ENCODE measurements around the gene HSD17B1.
"Not testable (repeated sequence)": the region's sequence is repeated elsewhere in the genome, so short reads cannot be mapped to it uniquely, and the experiment has no call there.

Gene HSD17B1

GRCh38 chr17:42548070-42548837 is 4.5 kb upstream of the HSD17B1 start:
- peak; percentile 75 for DNase-seq

DNA sequence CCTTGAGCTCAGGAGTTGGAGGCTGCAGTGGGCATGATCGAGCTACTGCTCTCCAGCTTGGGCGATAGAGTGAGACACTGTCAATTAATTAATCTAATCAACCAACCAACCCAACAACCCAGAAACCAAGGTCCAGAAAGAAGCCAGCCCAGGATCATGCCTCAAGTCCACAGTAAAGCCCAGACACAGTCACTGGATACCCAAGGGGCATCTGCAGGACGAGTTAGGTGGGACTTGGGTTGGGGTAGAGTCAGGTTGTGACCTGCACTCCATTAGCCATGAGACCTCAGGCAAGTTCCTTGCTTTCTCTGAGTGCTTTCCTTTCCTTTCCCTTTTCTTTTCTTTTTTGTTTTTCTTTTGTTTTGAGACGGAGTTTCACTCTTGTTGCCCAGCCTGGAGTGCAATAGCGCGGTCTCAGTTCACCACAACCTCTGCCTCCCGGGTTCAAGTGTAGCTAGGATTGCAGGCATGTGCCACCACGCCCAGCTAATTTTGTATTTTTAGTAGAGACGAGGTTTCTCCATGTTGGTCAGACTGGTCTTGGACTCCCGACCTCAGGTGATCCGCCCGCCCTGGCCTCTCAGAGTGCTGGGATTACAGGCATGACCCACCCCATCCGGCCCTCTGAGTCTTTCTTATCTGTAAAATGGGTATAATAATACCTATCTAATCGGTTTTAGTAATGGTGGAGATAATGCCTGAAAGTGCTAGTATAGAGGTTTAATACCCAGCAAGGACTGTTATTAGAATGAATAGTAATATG is 3.5 kb upstream of the HSD17B1 start:
- DNase-seq: no peak

DNA sequence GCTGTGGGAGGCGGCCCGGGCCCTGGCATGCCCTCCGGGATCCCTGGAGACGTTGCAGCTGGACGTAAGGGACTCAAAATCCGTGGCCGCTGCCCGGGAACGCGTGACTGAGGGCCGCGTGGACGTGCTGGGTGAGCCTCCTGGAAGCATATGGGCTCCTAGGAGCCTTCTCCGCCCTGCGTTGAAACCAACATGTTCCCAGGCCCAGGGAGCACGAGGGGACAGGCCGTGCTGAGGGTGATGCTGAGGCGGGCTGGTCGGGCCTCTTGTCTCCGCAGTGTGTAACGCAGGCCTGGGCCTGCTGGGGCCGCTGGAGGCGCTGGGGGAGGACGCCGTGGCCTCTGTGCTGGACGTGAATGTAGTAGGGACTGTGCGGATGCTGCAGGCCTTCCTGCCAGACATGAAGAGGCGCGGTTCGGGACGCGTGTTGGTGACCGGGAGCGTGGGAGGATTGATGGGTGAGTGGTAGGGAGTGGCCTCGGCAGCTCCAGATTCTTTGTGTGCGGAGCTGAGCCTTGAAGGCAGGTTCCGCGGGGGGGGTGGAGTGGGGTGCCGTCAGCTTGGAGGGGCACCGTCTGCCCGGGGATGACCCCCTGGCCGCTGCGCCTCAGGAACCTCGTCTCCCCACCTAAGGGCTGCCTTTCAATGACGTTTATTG is 567 bp downstream of the HSD17B1 start:
- DNase-seq: no peak

DNA sequence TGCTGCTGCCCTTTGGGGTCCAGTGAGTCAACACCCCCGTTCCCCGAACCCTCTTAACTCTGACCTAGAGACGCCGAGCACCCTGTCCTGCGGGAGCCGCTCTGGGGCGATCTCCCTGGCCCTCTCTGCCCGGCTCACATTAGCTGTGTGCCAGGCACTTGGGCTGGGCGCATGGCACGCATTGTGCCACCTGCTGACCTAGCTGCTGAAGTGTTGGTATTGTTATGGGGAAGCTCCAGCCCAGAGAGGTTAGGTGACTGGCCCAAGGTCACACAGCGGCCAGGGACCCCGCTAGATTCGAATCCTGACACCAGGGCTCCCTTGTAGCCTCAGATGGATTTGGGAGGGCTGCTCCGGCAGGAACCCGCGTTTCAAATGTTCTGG is 1.1 kb downstream of the HSD17B1 start:
- DNase-seq: peak; percentile 16

DNA sequence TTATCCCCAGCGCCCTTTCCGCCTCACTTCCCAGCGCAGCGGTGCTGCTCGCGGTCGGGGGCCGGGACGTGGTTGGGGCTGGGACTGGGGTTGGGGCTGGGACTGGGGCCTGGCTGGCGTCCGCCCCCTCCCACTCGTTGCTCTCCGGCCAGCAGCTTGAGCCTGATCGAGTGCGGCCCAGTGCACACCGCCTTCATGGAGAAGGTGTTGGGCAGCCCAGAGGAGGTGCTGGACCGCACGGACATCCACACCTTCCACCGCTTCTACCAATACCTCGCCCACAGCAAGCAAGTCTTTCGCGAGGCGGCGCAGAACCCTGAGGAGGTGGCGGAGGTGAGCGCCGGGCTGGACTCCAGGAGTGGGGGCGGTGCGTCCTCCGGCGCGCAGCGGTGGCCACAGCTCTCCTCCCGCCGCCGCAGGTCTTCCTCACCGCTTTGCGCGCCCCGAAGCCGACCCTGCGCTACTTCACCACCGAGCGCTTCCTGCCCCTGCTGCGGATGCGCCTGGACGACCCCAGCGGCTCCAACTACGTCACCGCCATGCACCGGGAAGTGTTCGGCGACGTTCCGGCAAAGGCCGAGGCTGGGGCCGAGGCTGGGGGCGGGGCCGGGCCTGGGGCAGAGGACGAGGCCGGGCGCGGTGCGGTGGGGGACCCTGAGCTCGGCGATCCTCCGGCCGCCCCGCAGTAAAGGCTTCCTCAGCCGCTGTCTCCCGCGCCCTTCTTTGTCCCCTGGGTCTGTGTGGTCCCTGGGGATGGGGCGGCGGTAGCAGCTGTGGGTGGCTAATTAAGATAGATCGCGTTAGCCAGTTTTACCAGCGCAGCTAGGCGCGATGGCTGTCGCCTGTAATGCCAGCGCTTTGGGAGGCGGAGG is 1.8 kb downstream of the HSD17B1 start:
- peak; percentile 66 for DNase-seq

DNA sequence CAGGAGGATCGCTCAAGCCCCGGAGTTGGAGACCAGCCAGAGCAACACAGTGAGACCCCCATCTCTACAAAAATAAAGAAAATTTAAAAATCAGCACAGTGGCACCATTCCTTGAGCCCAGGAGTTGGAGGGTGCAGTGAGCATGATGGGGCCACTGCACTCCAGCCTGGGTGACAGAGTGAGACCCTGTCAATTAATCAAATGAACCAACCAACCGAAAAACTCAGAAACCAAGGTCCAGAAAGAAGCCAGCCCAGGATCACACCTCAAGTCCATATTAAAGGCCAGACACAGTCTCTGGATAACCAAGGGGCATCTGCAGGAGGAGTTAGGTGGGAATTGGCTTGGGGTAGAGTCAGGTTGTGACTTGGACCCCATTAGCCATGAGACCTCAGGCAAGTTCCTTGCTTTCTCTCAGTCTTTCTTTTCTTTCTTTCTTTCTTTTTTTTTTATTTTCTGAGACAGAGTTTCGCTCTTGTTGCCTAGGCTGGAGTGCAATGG is 2.4 kb downstream of the HSD17B1 start:
- DNase-seq: no peak

DNA sequence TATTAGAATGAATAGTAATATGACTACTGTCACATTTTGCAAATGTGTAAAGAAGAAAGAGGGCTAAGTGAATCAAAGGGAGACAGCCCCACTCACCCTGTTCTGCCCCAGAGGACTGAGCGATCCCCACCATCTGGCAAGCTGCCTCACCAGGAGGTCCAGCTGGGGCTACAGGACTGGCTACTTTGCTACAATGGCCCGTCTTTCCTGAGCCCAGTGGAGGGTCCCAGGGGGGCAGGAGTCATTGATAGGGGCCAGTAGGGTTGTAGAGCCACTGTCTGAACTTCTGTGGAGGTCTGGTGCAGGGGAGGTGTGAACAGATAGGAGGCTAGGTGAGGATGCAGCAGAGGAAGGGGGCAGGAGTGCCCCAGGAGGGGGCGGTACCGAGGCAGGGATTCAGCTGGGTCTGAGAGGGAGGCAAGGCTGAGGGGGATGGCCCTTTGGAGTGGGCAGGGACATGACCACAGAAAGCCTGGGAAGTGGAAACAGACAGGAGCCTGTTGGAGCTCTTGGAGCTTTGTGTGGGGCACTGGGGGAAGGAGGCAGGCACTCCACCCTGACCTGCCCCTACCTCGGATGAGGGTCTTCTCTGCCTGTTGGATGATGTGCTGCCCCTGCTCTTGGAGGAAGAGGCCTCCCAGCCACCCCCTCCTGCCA is 3.4 kb downstream of the HSD17B1 start:
- not testable (repeated sequence) for DNase-seq

- no peak for DNase-seq
Observed at GRCh38 chr17:42559075-42559474, 6.4 kb downstream of the HSD17B1 start.

GRCh38 chr17:42560246-42560645 is 7.5 kb downstream of the HSD17B1 start:
- no peak for DNase-seq

GRCh38 chr17:42561897-42562387 is 9.2 kb downstream of the HSD17B1 start, which contains the start of gene COASY:
COASY (plus strand) TSS chr17:42562148; CDS start chr17:42562623, 475 bp downstream.
- peak; percentile 90 for DNase-seq

- no peak for DNase-seq
Observed at GRCh38 chr17:42562388-42563142, 9.8 kb downstream of the HSD17B1 start.

DNA sequence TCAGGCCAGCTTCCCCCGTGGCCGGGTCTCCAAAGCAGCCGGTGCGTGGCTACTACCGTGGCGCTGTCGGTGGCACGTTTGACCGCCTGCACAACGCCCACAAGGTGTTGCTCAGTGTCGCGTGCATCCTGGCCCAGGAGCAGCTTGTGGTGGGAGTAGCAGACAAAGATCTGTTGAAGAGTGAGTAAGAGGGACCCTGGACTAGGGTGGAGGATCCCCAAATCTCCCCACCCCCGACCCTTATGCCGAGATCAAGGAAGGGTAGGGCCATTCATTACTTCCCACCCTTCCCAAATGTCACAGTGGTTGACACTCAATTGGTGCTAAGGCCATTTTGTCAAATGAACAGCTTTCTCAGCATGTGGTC is 10.4 kb downstream of the HSD17B1 start:
- DNase-seq: no peak

DNA sequence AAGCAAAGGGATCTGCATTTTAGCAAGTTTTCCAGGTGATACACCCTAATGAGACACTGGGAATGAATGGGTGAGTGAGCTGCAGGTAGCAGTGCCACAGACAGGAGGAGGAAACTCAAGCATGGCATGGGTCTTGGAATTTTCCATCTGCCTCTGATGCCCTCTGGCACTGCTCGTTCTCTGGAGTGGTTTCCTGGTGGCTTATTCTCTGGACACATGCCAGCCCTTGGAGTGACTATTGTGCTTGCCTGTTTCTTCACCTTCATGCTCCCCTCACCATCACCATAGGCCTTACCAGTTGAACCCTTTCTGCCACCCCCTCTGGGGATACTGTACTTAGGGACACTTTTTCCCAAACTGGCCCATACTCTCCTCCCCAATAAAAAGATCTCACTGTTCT is 10.8 kb downstream of the HSD17B1 start:
- no peak for DNase-seq

- DNase-seq: no peak
Observed at GRCh38 chr17:42563950-42564349, 11.2 kb downstream of the HSD17B1 start.

DNA sequence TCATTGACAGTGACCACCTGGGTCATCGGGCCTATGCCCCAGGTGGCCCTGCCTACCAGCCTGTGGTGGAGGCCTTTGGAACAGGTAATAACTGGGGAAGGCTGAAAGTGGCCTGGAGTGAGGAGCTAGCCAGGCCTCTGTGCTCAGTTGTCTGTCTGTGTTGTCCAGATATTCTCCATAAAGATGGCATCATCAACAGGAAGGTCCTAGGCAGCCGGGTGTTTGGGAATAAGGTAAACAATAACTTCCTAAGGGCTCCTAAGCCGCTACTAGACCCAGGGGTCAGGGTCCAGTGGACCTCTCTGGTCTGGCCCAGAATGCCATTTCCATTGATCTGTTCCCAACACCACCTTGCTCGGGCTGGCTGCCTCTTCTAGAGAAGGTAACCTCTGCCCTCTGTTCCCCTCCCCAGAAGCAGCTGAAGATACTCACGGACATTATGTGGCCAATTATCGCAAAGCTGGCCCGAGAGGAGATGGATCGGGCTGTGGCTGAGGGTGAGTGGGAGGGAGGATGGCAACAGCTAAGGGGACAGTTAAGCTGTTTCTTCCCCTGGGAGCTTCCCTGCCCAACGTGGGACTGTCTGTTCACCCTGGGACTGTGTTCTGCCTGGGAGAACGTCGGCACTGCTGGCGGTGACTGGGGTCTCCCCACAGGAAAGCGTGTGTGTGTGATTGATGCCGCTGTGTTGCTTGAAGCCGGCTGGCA is 12.2 kb downstream of the HSD17B1 start:
- DNase-seq: no peak

DNA sequence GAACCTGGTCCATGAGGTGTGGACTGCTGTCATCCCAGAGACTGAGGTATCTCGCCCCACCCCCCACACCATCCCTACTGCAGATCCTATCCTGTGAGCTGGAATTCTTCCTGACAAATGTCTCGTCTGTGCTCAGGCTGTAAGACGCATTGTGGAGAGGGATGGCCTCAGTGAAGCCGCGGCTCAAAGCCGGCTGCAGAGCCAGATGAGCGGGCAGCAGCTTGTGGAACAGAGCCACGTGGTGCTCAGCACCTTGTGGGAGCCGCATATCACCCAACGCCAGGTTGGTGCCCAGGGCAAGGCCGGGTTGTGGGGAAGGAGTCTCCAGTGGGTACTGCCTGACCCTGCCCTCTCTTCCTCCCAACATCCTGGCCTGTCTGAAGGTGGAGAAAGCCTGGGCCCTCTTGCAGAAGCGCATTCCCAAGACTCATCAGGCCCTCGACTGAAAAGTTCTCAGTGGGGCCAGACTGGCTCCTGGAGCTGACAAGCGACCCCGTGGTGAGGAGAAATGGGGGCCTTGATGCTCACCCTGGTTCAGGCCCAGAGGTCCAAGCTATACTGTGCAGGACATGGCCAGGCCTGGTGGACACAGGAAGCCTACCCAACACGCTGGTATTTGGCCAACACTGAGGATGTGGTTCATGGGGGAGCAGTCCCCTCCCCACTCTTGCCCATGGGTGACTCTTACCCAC is 12.9 kb downstream of the HSD17B1 start:
- DNase-seq: no peak

- no peak for DNase-seq
Observed at GRCh38 chr17:42566215-42566882, 13.6 kb downstream of the HSD17B1 start.

DNA sequence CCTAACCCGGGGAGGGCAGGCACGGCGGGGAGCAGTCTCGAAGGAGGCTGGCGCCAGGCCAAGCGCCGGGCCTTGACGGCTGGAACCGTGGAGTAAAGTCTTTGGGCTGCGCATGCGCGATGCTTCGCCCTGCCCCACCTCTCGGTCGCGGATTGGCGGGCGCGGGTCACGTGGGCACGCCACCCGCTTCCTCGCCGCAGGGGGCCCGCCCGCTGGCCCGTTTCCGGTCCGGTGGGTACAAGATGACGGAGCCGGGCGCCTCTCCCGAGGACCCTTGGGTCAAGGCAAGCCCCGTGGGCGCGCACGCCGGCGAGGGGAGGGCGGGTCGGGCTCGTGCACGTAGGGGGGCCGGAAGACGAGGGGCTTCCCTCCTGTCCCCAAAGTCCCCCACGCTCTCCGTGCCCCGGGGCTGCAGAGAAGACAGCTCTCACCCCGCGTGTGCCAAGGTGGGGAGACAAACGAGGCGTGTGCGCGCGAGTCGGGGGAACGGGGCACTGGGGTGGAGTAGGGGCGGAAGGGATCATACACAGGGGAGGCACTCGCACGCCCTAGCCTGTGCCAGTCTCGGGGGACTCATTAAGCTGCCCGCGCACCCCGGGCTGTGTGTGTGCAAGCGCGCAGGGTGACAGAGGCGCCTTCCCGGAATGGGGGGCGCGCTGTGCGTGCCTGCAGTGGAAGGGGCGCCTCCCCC is 14.3 kb downstream of the HSD17B1 start, which contains the start of gene MLX:
MLX (plus strand) TSS at position 218 of the 691 bp plus-strand sequence; CDS start at position 243, 25 bp downstream.
- DNase-seq: peak; percentile 85
